Endothelial cell of umbilical vein (primary cell): ENCODE data around the gene TNFAIP8. TPM values are rescaled to one million over a fixed set of nuclear protein-coding genes. Genes with fewer than 3 reads are reported as not detected.

Experiments used
- BruUV-seq: library from RNA; stranded (reverse); fragments of 400-500 nt; replicated peaks from 2 replicates; lab custom pipeline; 2021; lab: Mats Ljungman, UMichigan
- CTCF ChIA-PET: fragments of 300-600, 350-600 bp; sonication (Branson Sonifier 250); formaldehyde crosslinking; loops from one replicate; lab custom pipeline; 2021; ENCODE audit warnings: antibody characterized with exemption, inconsistent platforms; lab: Charles Lee
- POLR2A ChIA-PET: fragments of 300-600, 350-600 bp; sonication (Branson Sonifier 250); formaldehyde crosslinking; loops from one replicate; lab custom pipeline; 2021; ENCODE audit warnings: antibody characterized with exemption, inconsistent platforms; lab: Charles Lee
- DNase-seq: peaks from one replicate; pipeline ENCODE4 v3.0.0-alpha.2; 2011; ENCODE audit warnings: low read depth, low spot score
- FAIRE-seq: peaks from 2 replicates; lab custom pipeline; 2011; peaks lifted over from hg19 to GRCh38; lab: Jason Lieb, UNC
- H2AFZ ChIP-seq: 2 replicates; pipeline ENCODE4 v1.6.0; 2012; ENCODE audit warnings: low read depth, low read length, control low read depth, inconsistent platforms
- H3K27ac ChIP-seq: 2 replicates; pipeline ENCODE4 v1.5.1; 2011; ENCODE audit warnings: low read depth, mild to moderate bottlenecking, control low read depth, low read length, moderate library complexity; ENCODE audit not compliant: insufficient read depth
- H3K27me3 ChIP-seq, 2 experiments: 2 replicates each; pipeline versions ENCODE4 v1.6.0 to v1.6.1; 2011; ENCODE audit warnings: low read length in 2 of 2, mixed read lengths in 1 of 2; ENCODE audit not compliant: control insufficient read depth in 2 of 2, insufficient read depth in 2 of 2
- H3K36me3 ChIP-seq, 2 experiments: 2 replicates in 1 of 2; 3 replicates in 1 of 2; pipeline ENCODE4 v1.5.1; 2011; ENCODE audit warnings: low read length in 2 of 2, mild to moderate bottlenecking in 1 of 2, moderate library complexity in 1 of 2; ENCODE audit not compliant: control insufficient read depth in 2 of 2, insufficient read depth in 2 of 2; ENCODE audit errors: extremely low read depth in 1 of 2
- H3K4me1 ChIP-seq: 3 replicates; pipeline ENCODE4 v1.5.1; 2011; ENCODE audit warnings: mild to moderate bottlenecking, low read length; ENCODE audit not compliant: control insufficient read depth, insufficient read depth; ENCODE audit errors: extremely low read depth
- H3K4me2 ChIP-seq: 2 replicates; pipeline ENCODE4 v1.6.1; 2011; ENCODE audit warnings: low read length, control low read depth, mixed read lengths; ENCODE audit not compliant: insufficient read depth
- H3K4me3 ChIP-seq, 3 experiments: fragments of 200-600 bp in 1 of 3; sonication (generic), shearing (Covaris generic) in 1 of 3; replicated peaks in 1 of 3; 2 replicates each; pipeline ENCODE4 v1.5.1; 2011 to 2016; ENCODE audit warnings: control low read depth in 3 of 3, low read length in 3 of 3, mild to moderate bottlenecking in 2 of 3, inconsistent platforms in 1 of 3, low read depth in 1 of 3, moderate library complexity in 1 of 3; ENCODE audit not compliant: insufficient read depth in 1 of 3
- H3K79me2 ChIP-seq: 2 replicates; pipeline ENCODE4 v1.6.0; 2012; ENCODE audit warnings: low read length, inconsistent platforms; ENCODE audit not compliant: control insufficient read depth, insufficient read depth
- H3K9ac ChIP-seq: replicated peaks from 2 replicates; pipeline ENCODE3; 2011; ENCODE audit warnings: low read length, control low read depth; ENCODE audit not compliant: insufficient read depth; ENCODE audit errors: extremely low read depth
- H3K9me1 ChIP-seq: replicated peaks from 3 replicates; pipeline ENCODE4 v1.6.0; 2011; ENCODE audit warnings: mild to moderate bottlenecking, low read length; ENCODE audit not compliant: control insufficient read depth, insufficient read depth; ENCODE audit errors: extremely low read depth
- H3K9me3 ChIP-seq: replicated peaks from 2 replicates; pipeline ENCODE4 v1.5.1; 2012; ENCODE audit warnings: low read length, inconsistent platforms; ENCODE audit not compliant: control insufficient read depth, insufficient read depth
- H4K20me1 ChIP-seq: replicated peaks from 2 replicates; pipeline ENCODE3; 2011; ENCODE audit warnings: mild to moderate bottlenecking, low read length; ENCODE audit not compliant: control insufficient read depth, insufficient read depth; ENCODE audit errors: extremely low read depth
- EZH2 ChIP-seq: IDR thresholded peaks from 2 replicates; pipeline ENCODE4 v1.6.1; 2012; ENCODE audit warnings: borderline replicate concordance, low read depth, mild to moderate bottlenecking, moderate library complexity, low read length, inconsistent platforms; ENCODE audit not compliant: severe bottlenecking
- FOS ChIP-seq: IDR thresholded peaks from 2 replicates; pipeline ENCODE4 v1.6.1; 2011; ENCODE audit warnings: mild to moderate bottlenecking, low read length, moderate library complexity, borderline replicate concordance; ENCODE audit not compliant: insufficient read depth
- GATA2 ChIP-seq: IDR thresholded peaks from 2 replicates; pipeline ENCODE4 v1.7.0; 2011; ENCODE audit warnings: low read depth, mild to moderate bottlenecking, moderate library complexity, mixed read lengths, low read length; ENCODE audit not compliant: insufficient read length, insufficient read depth
- JUN ChIP-seq: IDR thresholded peaks from 2 replicates; pipeline ENCODE4 v1.6.1; 2011; ENCODE audit warnings: borderline replicate concordance, low read depth; ENCODE audit not compliant: insufficient read length, insufficient read depth
- MYC ChIP-seq: IDR thresholded peaks from one replicate; pipeline ENCODE4 v1.6.1; 2011; ENCODE audit warnings: mild to moderate bottlenecking, low read depth, low read length
- POLR2A ChIP-seq: IDR thresholded peaks from 2 replicates; pipeline ENCODE4 v1.6.1; 2012; ENCODE audit warnings: low read depth, mild to moderate bottlenecking, control low read depth, low read length
- POLR2AphosphoS5 ChIP-seq: IDR thresholded peaks from 2 replicates; pipeline ENCODE4 v1.6.1; 2012; ENCODE audit warnings: low read depth, mild to moderate bottlenecking, control low read depth, low read length, moderate library complexity; ENCODE audit not compliant: insufficient read depth
- dilution Hi-C: fragments of 300-500 bp; cut with MboI; formaldehyde crosslinking; loops from one replicate; pipeline ENCODE4 v1.15.0; 2019; ENCODE audit warnings: low sequenced_read_pairs; ENCODE audit not compliant: extremely low pct_ligation_motif_present
- intact Hi-C: fragments of 100-400 bp; cut with micrococcal nuclease; formaldehyde crosslinking; loops from one replicate; pipeline ENCODE4 v1.10.0; 2022
- polyA plus RNA-seq, 4 experiments: library from polyadenylated mRNA; depleted of rRNA in 3 of 4; stranded (reverse) in 3 of 4; unstranded in 1 of 4; fragments of >200 nt; gene quantifications; 2 replicates each; pipeline versions ENCODE4 v1.2.1 to v1.2.3, GENCODE V29; 2011 to 2012; ENCODE audit warnings: missing spikeins in 1 of 4
- total RNA-seq: library from RNA; stranded (reverse); gene quantifications from 2 replicates; pipeline ENCODE4 v1.2.3, GENCODE V29; 2021
- TF ChIP-seq, protein P1 (sequence below), 2 donors: IDR thresholded peaks; 1 replicate in 1 of 2; 2 replicates in 1 of 2; pipeline ENCODE4 v1.5.1; 2011; ENCODE audit warnings: low read length in 2 of 2, mild to moderate bottlenecking in 2 of 2, moderate library complexity in 2 of 2, control low read depth in 1 of 2, inconsistent platforms in 1 of 2, low read depth in 1 of 2; ENCODE audit not compliant: insufficient read depth in 1 of 2; ENCODE audit errors: extremely low read depth in 1 of 2
- TF ChIP-seq, protein P2 (sequence below): IDR thresholded peaks from 2 replicates; pipeline ENCODE4 v1.6.1; 2011; ENCODE audit not compliant: insufficient read depth, insufficient read length

TNFAIP8 gene
- total and polyA plus RNA-seq, 2 donors (not counting 3 experiments of a cell fraction or from before 2014, with no cell fraction given), result 4.7 to 7.4 TPM

DNA sequence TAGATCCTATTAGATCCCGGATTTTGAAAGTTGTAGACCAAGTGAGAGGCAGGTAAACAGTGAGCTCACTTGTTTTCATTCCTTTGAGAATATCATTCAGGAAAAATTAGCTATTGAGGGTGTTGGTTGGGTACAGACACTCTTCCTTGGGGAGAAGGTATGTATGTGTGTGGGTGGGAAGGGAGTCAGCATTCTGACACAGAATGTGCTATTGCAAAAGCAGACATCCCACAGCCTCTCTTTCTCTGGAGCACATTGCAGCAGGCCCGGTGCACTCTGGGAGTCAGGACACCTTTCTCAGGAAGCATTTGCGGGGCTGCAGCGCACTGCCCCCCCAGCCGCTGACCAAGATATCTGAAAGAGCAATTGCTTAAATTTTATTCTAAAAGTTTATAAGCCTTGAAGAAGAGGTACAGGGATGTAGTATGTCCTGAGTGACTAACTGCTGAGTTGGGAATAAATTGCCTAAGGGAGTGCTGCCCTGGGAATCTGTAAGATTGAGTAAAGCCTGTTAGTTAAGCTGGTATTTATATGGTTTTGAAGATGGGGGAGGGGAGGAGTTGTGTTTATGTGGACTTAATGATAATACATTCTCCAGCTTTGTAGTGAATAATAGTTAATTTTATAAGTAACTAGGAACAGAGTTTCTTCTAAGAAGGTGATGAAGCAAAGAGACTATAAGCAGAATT, 5.2 kb downstream of the TNFAIP8 start:
- H3K27me3 ChIP-seq, result peaks cover 0 to 1% of the 10 kb centered on the region in 2 experiments
- H3K9me1 ChIP-seq, result no peaks in the 10 kb centered on the region
- intact Hi-C loops, result no loop called here
- no peaks in the 10 kb centered on the region for H4K20me1 ChIP-seq
- no peak overlapping the region for H3K27ac ChIP-seq
- no peaks in the 10 kb centered on the region for H3K79me2 ChIP-seq
- no TSS peak for BruUV-seq
- no peaks in the 10 kb centered on the region for H3K36me3 ChIP-seq
- dilution Hi-C loops, result no loop called here
- H3K9me3 ChIP-seq, result no peaks in the 10 kb centered on the region
- peaks cover 6% of the 10 kb centered on the region for H3K4me1 ChIP-seq
- no peak overlapping the region for H3K4me2 ChIP-seq
- TF ChIP-seq FOS, result no peak
- TF ChIP-seq JUN, result no peak
- TF ChIP-seq EZH2, result no peak
- TF ChIP-seq, protein P1, sequence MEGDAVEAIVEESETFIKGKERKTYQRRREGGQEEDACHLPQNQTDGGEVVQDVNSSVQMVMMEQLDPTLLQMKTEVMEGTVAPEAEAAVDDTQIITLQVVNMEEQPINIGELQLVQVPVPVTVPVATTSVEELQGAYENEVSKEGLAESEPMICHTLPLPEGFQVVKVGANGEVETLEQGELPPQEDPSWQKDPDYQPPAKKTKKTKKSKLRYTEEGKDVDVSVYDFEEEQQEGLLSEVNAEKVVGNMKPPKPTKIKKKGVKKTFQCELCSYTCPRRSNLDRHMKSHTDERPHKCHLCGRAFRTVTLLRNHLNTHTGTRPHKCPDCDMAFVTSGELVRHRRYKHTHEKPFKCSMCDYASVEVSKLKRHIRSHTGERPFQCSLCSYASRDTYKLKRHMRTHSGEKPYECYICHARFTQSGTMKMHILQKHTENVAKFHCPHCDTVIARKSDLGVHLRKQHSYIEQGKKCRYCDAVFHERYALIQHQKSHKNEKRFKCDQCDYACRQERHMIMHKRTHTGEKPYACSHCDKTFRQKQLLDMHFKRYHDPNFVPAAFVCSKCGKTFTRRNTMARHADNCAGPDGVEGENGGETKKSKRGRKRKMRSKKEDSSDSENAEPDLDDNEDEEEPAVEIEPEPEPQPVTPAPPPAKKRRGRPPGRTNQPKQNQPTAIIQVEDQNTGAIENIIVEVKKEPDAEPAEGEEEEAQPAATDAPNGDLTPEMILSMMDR (IDR thresholded peaks at IDR 0.05; ENCODE audit: extremely low read depth in 1 of 2, insufficient read depth in 1 of 2, low read depth in 1 of 2, low read length in 2 of 2), result no peak
- no peak for TF ChIP-seq POLR2A
- TF ChIP-seq GATA2, result no peak
- TF ChIP-seq MYC, result no peak
- TF ChIP-seq, protein P2, sequence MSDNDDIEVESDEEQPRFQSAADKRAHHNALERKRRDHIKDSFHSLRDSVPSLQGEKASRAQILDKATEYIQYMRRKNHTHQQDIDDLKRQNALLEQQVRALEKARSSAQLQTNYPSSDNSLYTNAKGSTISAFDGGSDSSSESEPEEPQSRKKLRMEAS, result no peak
- TF ChIP-seq POLR2AphosphoS5, result no peak
- DNase-seq (no peak), FAIRE-seq (no peak)
- H3K9ac ChIP-seq, result no peak overlapping the region
- POLR2A ChIA-PET, result no interaction called here
- H3K4me3 ChIP-seq, result no peak overlapping the region
- CTCF ChIA-PET, result interaction anchor here (0.9 to 3.0 kb wide), 3 partner anchors 9 to 51 kb away, joined by 3 to 16 read pairs (median 4); no protein-coding TSS in a partner anchor
- H2AFZ ChIP-seq, result no peak overlapping the region
